ENCODE results near the gene HERC3. TPM values are rescaled to one million over a fixed set of nuclear protein-coding genes. Genes with fewer than 3 reads are reported as not detected.

The HERC3 gene
- total RNA-seq, 1 experiment from 2014 or later, result 10.5 TPM

- Mint-ChIP-seq H3K27me3 (ENCODE audit: insufficient read depth, unreplicated experiment) (no peaks in the 10 kb centered on the region), H3K27ac (ENCODE audit: unreplicated experiment) (no peak overlapping the region), H3K4me1 (ENCODE audit: low read depth, unreplicated experiment) (peaks cover 10% of the 10 kb centered on the region), H3K9me3 (ENCODE audit: unreplicated experiment) (no peaks in the 10 kb centered on the region), H3K36me3 (ENCODE audit: insufficient read depth, unreplicated experiment) (no peaks in the 10 kb centered on the region), H3K4me3 (ENCODE audit: unreplicated experiment) (no peak overlapping the region)
- intact Hi-C loops (cut with micrococcal nuclease; ENCODE audit: unreplicated experiment), result no loop called here
- Histone ChIP-seq H3K4me1 (peaks cover 9% of the 10 kb centered on the region), H3K4me3 (ENCODE audit: low read depth, low read length) (no peak overlapping the region), H3K27me3 (replicated peaks; ENCODE audit: control insufficient read depth, insufficient read depth, low read length) (no peaks in the 10 kb centered on the region), H3K9me3 (no peaks in the 10 kb centered on the region), H3K36me3 (ENCODE audit: control insufficient read depth, insufficient read depth, low read length) (peaks cover 2% of the 10 kb centered on the region)
- ChIA-PET CTCF (no interaction called here), POLR2A (no interaction called here)
- no peak for TF ChIP-seq CTCF (IDR thresholded peaks at IDR 0.05; ENCODE audit: insufficient read depth in 1 of 2, low read depth in 1 of 2, low read length in 1 of 2, severe bottlenecking in 1 of 2, unreplicated experiment in 1 of 2)
- no TSS peak for BruUV-seq (replicated peaks)
- no peak for DNase-seq
These were observed 144.0 kb downstream of the HERC3 start for GRCh38 chr4:88736264-88736663.

GRCh38 chr4:88737307-88737941 is 145.1 kb downstream of the HERC3 start:
- no peak overlapping the region for H3K4me3 Mint-ChIP-seq (ENCODE audit: unreplicated experiment)

GRCh38 chr4:88738180-88738579 is 145.9 kb downstream of the HERC3 start:
- Histone ChIP-seq H3K4me3 (ENCODE audit: low read depth, low read length) (no peak overlapping the region), H3K9me3 (no peaks in the 10 kb centered on the region), H3K36me3 (ENCODE audit: control insufficient read depth, insufficient read depth, low read length) (peaks cover 2% of the 10 kb centered on the region), H3K27me3 (replicated peaks; ENCODE audit: control insufficient read depth, insufficient read depth, low read length) (no peaks in the 10 kb centered on the region), H3K4me1 (peaks cover 9% of the 10 kb centered on the region)
- ChIA-PET POLR2A (no interaction called here), CTCF (no interaction called here)
- intact Hi-C loops (cut with micrococcal nuclease; ENCODE audit: unreplicated experiment), result loop anchor here (2.0 kb wide), 1 partner anchor 17 kb away; no protein-coding TSS in a partner anchor
- Mint-ChIP-seq H3K27me3 (ENCODE audit: insufficient read depth, unreplicated experiment) (no peaks in the 10 kb centered on the region), H3K36me3 (ENCODE audit: insufficient read depth, unreplicated experiment) (no peaks in the 10 kb centered on the region), H3K4me3 (ENCODE audit: unreplicated experiment) (no peak overlapping the region), H3K4me1 (ENCODE audit: low read depth, unreplicated experiment) (peaks cover 10% of the 10 kb centered on the region), H3K27ac (ENCODE audit: unreplicated experiment) (peak overlapping the region; percentile 46), H3K9me3 (ENCODE audit: unreplicated experiment) (no peaks in the 10 kb centered on the region)
- TF ChIP-seq CTCF (IDR thresholded peaks at IDR 0.05; ENCODE audit: insufficient read depth in 1 of 2, low read depth in 1 of 2, low read length in 1 of 2, severe bottlenecking in 1 of 2, unreplicated experiment in 1 of 2), result no peak
- no peak for DNase-seq
- no TSS peak for BruUV-seq (replicated peaks)

More at GRCh38 chr4:88737307-88737941, 145.1 kb downstream of the HERC3 start:
- peak overlapping the region; percentile 46 for H3K27ac Mint-ChIP-seq (ENCODE audit: unreplicated experiment)
- no peaks in the 10 kb centered on the region for H3K27me3 Mint-ChIP-seq (ENCODE audit: insufficient read depth, unreplicated experiment)
- H3K9me3 ChIP-seq, result no peaks in the 10 kb centered on the region
- POLR2A ChIA-PET, result interaction anchor here (0.5 kb wide), 1 partner anchor 159 kb away, joined by 4 read pairs; no protein-coding TSS in a partner anchor
- peaks cover 9% of the 10 kb centered on the region for H3K4me1 ChIP-seq
- CTCF ChIA-PET, result no interaction called here
- H3K36me3 ChIP-seq (ENCODE audit: control insufficient read depth, insufficient read depth, low read length), result peaks cover 2% of the 10 kb centered on the region
- H3K9me3 Mint-ChIP-seq (ENCODE audit: unreplicated experiment), result no peaks in the 10 kb centered on the region
- no peak for TF ChIP-seq CTCF (IDR thresholded peaks at IDR 0.05; ENCODE audit: insufficient read depth in 1 of 2, low read depth in 1 of 2, low read length in 1 of 2, severe bottlenecking in 1 of 2, unreplicated experiment in 1 of 2)
- no peaks in the 10 kb centered on the region for H3K27me3 ChIP-seq (replicated peaks; ENCODE audit: control insufficient read depth, insufficient read depth, low read length)
- no peaks in the 10 kb centered on the region for H3K36me3 Mint-ChIP-seq (ENCODE audit: insufficient read depth, unreplicated experiment)
- H3K4me1 Mint-ChIP-seq (ENCODE audit: low read depth, unreplicated experiment), result peaks cover 10% of the 10 kb centered on the region
- BruUV-seq (replicated peaks), result no TSS peak
- DNase-seq, result peak; percentile 27 to 50
- intact Hi-C loops (cut with micrococcal nuclease; ENCODE audit: unreplicated experiment), result no loop called here
- H3K4me3 ChIP-seq (ENCODE audit: low read depth, low read length), result no peak overlapping the region

Measured in Caco-2 (cell line).